MV-4-11 (cell line): ENCODE data around the gene DARS2.

ENCODE experiments used
- DNase-seq: peaks from one replicate; lab custom pipeline; 2025; lab: John Stamatoyannopoulos, UW

Gene DARS2

DNA sequence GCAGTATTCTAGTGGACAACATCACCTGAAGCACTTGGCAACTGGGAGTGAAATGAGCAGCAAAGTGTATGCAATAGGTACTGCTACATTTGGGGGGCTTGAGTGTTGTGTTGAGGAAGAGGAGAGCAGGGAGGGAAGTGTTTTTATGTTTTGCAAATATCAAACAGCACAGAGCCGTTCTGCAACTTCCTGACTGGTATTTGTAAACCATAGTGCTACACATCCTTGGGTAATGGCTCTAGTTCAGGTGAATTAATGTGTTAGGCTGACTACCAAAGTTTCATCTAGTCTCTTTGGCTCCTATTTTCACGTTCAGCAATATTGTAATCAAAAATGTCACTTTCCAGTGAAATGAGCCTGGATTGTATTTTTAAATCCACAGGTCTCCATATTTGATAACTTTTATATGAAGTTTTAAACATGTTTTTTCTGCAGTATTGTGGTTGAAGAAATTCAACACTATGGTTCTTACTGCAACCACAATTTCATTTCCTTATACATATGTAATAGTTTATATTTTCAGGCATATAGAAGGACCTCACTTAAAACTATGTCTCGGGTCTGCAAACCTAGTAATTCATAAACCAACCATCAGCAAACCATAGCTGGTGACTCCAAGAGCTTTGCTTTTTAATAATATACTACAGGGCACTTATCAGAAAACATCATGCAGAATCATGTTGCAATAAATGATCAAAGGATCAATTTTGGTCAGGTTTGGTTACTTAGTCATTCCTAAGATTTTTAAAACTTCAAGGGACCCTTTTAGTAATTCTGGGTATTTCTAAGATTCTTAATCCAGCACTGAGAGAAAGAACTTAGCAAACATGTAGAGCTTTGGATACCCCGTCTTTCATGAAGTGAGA lies 62.5 kb downstream of the DARS2 start:
- DNase-seq: no peak

DNA sequence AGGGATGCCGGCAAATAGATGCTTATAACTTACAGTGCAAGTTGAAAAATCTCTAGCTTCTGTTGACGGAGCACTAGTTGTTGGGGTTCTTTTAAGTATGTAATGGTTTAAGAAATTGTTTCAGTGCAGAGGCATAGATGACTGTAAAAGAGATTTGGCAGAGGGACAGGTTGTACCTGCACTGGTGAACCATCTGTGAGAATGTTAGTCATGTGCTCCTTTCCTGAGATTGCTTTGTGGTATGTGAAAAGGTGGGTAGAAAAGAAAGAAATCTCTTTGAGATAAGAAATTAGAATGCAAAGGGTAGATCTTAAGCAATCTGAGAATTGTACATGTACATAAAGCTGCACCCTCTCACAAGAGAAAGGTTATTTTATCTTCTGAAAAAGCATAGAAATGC lies 63.2 kb downstream of the DARS2 start:
- DNase-seq: no peak

DNA sequence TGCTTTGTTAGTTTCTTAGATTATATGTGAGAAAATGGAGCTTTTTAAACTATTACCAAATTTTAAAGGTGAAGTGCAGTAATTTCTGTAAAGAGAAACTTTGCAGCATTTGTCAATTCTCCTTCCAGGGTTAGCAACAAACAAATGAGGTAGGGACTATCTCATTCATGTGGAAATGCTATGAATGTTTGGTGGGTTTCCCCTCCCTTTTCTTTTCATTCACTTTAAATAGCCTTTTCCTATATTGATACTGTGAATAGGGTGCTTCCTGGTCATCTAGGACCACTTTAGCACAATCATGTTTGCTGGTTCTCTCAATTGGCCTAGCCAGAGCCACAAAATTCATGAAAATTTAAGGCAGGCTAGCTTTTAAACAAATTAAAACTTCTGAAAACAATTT lies 64.3 kb downstream of the DARS2 start:
- DNase-seq: no peak

DNA sequence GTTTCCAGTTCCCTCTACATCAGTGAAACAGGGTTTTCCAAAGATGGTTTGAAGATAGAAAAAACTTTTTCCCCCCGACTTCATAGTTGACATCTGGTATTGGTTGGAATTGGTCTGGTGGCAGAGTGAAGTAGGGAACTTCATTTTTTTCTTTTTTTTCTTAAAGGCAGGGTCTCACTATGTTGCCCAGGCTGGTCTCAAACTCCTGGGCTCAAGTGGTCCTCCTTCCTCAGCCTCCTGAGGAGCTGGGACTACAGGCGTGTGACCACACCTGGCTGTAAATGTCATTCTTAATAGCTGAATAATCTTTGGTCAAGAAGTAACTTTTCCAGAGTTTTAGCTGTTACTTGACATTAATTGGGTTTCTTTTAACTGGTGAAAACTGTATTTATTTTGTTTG lies 65.4 kb downstream of the DARS2 start:
- DNase-seq: no peak

DNA sequence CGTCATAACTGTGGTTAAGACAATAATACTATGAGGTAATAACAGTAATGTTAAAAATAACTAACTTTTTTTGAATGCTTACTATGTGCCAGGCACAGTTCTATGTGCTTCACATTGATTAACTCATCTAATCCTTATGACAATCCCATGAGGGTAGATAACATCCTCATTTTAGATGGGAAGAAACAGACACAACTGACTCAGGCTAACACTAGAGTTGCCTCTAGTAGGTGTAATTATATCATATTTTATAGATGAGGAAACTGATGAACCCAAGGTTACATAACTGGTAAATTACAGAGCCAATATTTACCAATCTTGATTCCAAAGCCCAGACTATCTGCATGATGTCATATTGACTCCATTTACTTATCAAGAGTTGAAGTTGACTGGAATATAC lies 69.1 kb downstream of the DARS2 start:
- no peak for DNase-seq

DNA sequence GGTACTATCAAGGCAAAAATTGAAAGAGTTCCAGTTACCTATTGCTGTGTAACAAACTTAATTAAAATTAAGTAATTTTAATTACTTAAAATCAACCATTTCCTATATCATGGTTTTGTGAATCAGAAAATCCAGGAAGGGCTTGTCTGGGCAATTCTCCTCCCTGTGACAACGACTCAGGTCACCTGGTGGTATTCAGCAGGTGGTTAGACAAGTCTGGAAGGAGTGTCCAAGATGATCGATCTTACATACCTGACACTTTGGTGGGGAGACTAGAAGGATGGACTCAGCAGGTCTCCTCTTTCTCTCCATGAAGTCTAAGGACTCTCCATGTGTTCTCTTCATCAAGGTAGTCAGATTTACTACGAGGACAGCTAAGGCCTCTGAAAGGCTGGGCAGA lies 69.7 kb downstream of the DARS2 start:
- no peak for DNase-seq

DNA sequence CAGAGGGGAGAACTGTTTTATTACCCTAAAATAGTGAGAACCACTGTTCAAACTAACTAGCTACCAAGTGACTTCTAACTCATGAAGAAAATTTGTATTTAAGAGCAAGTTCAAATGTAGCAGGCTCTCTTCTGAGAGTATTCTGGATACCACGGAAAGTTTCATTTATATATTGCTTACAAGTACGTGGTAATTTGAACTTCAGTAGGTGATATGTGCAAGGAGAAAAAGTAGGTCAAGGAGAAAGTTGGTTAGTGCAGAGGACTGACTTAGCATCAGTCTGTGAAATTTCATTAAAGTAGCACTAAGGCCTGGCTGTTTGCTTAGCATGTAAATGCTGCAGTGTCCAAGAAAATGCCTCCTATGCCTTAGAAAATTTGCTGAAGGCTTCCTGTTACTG lies 76.0 kb downstream of the DARS2 start:
- DNase-seq: no peak

DNA sequence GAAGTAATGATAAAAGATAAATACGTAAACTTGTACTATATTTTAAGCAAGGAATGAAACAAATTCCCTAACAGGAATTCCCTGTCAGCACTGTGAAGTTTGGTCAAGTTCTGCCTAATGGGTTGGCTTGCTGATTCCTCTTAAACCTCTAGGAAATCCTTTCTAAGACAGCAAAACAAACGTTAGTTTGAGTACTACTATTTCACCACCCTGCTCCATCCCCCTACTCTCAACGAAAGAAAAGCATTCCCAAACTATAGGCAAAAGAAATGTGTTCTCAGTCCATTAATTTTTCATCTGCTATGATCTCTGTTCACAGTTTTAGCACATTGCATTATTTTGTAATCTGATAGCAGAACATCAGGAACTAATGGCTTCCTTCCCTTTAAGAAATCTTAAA lies 76.5 kb downstream of the DARS2 start:
- DNase-seq: no peak

DNA sequence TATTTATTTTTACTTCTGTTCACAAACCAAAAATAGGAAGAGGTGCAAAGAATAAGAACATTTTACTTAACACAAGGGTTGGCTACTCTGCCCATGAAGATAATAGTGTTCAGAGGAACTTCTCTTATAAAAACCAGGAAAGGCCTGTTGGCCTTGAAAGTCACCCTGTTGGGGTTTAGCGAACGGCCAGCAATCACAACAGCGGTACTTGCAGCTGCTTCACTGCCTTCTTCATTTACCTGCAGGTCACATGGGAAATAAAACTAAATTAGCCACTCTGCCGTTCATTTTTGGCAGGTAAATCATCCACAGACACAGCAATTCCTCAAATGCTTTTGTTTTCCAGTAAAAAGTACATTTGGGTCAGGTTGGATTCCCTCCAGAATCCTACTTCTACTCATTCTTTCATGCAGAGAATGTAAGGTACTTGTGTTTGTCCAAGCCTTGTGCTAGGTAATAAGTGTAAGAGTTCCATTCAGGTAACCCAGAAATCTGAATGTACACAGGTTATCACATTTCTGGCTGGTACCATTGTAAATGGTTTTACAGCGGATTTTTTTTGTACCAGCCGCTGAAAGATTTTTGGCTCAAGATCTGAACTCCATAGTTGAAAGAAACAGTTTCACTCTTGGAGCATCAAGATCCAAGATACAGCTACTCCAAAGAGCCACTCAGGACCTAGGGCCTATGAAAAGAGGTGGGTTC lies 79.5 kb downstream of the DARS2 start:
- DNase-seq: no peak
